GM12872 (cell line): ENCODE data around the gene EIF4A3.

Source experiments
- TF ChIP-seq, protein P1 (sequence below): IDR thresholded peaks from 3 replicates; pipeline ENCODE4 v1.5.1; 2011; ENCODE audit warnings: low read depth, mild to moderate bottlenecking, low read length, moderate library complexity; ENCODE audit not compliant: insufficient read depth

Gene EIF4A3

DNA sequence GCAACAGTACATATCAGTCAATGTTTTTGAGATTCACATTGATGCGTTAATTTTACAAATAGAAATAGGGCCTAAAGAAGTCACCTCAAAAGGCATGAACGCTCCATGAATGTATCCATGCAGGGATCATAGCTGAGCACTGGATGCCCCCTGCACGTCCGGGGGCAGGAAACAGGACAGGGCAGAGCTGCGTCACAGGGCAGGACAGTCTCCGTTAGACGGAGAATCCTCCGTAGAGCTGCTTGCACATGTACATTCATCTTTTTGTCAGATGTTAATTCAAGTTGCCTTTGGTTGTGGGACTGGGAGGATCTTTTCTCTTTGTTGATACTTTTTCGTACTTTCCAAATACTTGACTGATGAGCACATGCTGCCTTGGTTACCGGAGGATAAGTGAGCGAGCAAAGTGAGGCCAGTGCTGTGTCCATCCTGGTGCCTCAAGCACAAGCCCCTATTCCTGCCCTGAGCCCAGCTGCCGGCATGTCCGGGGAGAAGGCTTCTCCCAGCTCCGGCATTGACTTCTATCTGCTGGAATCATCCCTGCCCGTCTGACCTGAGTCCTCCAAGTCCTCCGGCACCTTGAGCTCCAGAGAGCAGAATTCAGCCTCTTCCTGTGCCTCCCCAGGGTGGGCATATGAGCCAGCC, 30.5 kb downstream of the EIF4A3 start:
- TF ChIP-seq, protein P1, sequence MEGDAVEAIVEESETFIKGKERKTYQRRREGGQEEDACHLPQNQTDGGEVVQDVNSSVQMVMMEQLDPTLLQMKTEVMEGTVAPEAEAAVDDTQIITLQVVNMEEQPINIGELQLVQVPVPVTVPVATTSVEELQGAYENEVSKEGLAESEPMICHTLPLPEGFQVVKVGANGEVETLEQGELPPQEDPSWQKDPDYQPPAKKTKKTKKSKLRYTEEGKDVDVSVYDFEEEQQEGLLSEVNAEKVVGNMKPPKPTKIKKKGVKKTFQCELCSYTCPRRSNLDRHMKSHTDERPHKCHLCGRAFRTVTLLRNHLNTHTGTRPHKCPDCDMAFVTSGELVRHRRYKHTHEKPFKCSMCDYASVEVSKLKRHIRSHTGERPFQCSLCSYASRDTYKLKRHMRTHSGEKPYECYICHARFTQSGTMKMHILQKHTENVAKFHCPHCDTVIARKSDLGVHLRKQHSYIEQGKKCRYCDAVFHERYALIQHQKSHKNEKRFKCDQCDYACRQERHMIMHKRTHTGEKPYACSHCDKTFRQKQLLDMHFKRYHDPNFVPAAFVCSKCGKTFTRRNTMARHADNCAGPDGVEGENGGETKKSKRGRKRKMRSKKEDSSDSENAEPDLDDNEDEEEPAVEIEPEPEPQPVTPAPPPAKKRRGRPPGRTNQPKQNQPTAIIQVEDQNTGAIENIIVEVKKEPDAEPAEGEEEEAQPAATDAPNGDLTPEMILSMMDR, result no peak

- TF ChIP-seq, protein P1, result no peak
Measured at GRCh38 chr17:80115159-80115558, 31.8 kb downstream of the EIF4A3 start.

DNA sequence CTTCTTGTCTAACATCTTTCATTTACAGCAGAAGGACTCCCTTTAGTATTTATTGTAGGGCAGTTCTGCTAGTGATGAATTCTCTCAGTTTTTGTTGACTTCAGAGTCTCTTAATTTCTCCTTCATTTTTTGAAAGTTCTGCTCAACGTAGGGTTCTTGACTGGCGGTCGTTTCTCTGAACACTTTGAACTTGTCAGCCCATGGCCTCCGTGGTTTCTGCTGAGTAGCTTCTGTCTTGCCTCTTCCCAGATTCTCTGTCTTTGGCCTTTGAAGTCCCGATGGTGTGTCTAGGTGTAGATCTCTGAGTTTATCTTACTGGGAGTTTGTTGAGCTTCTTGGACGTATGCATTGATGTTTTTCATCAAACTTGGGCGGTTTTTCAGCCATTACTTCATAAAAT, 32.2 kb downstream of the EIF4A3 start:
- TF ChIP-seq, protein P1, result no peak

DNA sequence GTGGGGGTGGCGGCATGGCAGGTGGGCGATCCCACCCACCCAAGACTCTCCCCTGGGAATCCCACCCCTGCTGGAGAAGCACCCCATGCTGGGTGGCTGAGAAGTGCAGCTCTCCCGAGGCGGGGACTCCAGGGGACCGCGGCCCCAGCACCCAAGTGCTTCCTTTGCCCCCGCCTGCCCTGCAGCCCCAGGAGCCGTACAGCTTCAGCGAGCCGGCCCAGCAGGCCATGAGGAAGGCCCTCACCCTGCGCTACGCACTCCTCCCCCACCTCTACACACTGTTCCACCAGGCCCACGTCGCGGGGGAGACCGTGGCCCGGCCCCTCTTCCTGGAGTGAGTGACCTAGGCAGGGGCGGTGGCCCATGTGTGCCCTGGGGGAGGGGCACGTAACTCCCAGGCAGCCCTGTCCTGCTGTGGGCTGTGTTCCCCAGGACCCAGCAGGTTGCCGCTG, 33.9 kb downstream of the EIF4A3 start:
- TF ChIP-seq, protein P1, result no peak

DNA sequence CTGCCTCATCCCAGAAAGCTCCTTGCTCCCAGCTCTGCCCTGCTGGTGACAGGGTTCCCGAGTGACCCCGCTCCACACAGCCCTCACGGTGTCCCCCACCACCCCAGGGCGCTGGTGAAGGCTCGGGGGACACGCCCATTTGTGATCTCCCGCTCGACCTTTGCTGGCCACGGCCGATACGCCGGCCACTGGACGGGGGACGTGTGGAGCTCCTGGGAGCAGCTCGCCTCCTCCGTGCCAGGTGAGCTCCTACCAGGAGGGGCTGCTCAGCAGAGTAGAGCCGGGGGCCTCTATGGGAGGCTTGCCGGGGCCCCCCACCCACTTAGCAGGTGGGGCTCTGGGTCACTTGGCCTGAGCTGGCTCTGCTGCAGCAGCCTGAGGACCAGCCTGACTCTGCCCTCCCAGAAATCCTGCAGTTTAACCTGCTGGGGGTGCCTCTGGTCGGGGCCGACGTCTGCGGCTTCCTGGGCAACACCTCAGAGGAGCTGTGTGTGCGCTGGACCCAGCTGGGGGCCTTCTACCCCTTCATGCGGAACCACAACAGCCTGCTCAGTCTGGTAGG, 34.4 kb downstream of the EIF4A3 start:
- TF ChIP-seq, protein P1, result no peak

GRCh38 chr17:80111702-80112470, 35.0 kb downstream of the EIF4A3 start:
- TF ChIP-seq, protein P1, result no peak

DNA sequence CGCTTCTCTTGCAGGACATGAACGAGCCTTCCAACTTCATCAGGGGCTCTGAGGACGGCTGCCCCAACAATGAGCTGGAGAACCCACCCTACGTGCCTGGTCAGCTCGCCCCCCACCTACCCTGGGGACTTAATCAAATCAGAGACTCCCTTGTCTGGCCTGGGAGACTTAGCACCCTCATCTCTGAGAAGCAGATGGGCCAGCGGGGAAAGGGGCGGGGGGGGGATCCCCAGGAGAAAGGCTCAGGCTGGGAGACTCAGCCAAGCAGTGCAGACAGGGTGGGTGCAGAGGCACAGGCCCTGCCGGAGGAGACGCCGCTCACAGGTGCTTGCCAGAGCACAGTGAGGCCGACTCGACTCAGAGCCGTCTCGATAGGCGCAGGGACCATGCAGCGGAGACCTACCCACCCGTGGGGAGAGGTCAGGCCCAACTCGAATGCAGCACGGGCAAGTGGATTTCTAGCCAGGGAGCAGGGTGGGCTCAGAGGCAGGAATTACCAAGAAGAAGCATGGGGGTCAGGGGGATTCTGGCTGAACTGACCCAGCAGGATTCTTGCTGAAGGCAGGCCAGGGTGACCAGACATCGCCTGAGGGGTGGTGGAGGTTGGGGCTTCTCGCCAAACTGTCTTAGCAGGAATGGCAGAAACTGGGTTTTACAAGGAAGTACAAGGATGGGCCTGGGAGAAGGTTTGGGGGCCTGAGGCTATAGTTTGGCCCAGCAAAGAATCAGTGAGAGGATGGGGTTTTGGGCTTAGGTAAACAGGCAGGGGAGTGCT, 35.8 kb downstream of the EIF4A3 start:
- TF ChIP-seq, protein P1, result no peak
